Thoracic aorta (tissue), 2 donors: ENCODE results near the gene RXFP1. TPM values are rescaled to one million over a fixed set of nuclear protein-coding genes. Genes with fewer than 3 reads are reported as not detected.

Experiments
- ATAC-seq: fragments of 150-250 bp; one replicate; pipeline ENCODE4 v1.8.0; 2017; ENCODE audit warnings: low read depth; ENCODE audit not compliant: insufficient number of reproducible peaks, low FRiP score
- DNase-seq: peaks from one replicate; pipeline ENCODE4 v3.0.0-alpha.2; 2020; ENCODE audit warnings: low spot score
- H3K27ac ChIP-seq, 2 donors: fragments of 200-600 bp; sonication (generic); 1 replicate in 1 of 2; 2 replicates in 1 of 2; pipeline ENCODE4 v1.5.1; 2016; ENCODE audit warnings: mild to moderate bottlenecking in 2 of 2, moderate library complexity in 2 of 2
- H3K27me3 ChIP-seq: fragments of 200-600 bp; sonication (generic); replicated peaks from 2 replicates; pipeline ENCODE4 v1.6.0; 2016; ENCODE audit warnings: mild to moderate bottlenecking; ENCODE audit not compliant: insufficient read depth
- H3K36me3 ChIP-seq: fragments of 200-600 bp; sonication (generic); one replicate; pipeline ENCODE4 v1.5.1; 2016
- H3K4me1 ChIP-seq, 2 donors: fragments of 200-600 bp; sonication (generic); 1 replicate in 1 of 2; 2 replicates in 1 of 2; pipeline versions ENCODE4 v1.5.1 to v1.6.0; 2016; ENCODE audit warnings: low read depth in 2 of 2, mild to moderate bottlenecking in 1 of 2; ENCODE audit not compliant: control insufficient read depth in 1 of 2
- H3K4me3 ChIP-seq: fragments of 200-600 bp; sonication (generic); 2 replicates; pipeline ENCODE4 v1.5.1; 2016; ENCODE audit warnings: mild to moderate bottlenecking
- H3K9me3 ChIP-seq: fragments of 200-600 bp; sonication (generic); 2 replicates; pipeline ENCODE4 v1.5.1; 2016
- total RNA-seq, 2 donors: library from RNA; depleted of rRNA; stranded (reverse); fragments of >200 nt; gene quantifications; one replicate each; pipeline versions ENCODE4 v1.1.0 to v1.2.3, GENCODE V29; 2016
- TF ChIP-seq, protein P1 (sequence below): fragments of 200-600 bp; sonication (generic); IDR thresholded peaks from one replicate; pipeline ENCODE4 v1.5.1; 2019; ENCODE audit warnings: antibody characterized with exemption

The RXFP1 gene
- total RNA-seq, 2 donors from 2014 or later: 0.35 to 9.6 TPM

GRCh38 chr4:158527516-158527915 lies 5.8 kb downstream of the RXFP1 start:
- H3K4me1 ChIP-seq: peaks cover 0 to 12% of the 10 kb centered on the region in 2 donors
- no peaks in the 10 kb centered on the region for H3K36me3 ChIP-seq
- DNase-seq (no peak), ATAC-seq (no peak)
- H3K4me3 ChIP-seq: no peak overlapping the region
- H3K9me3 ChIP-seq: no peaks in the 10 kb centered on the region
- no peaks in the 10 kb centered on the region for H3K27me3 ChIP-seq
- TF ChIP-seq, protein P1, sequence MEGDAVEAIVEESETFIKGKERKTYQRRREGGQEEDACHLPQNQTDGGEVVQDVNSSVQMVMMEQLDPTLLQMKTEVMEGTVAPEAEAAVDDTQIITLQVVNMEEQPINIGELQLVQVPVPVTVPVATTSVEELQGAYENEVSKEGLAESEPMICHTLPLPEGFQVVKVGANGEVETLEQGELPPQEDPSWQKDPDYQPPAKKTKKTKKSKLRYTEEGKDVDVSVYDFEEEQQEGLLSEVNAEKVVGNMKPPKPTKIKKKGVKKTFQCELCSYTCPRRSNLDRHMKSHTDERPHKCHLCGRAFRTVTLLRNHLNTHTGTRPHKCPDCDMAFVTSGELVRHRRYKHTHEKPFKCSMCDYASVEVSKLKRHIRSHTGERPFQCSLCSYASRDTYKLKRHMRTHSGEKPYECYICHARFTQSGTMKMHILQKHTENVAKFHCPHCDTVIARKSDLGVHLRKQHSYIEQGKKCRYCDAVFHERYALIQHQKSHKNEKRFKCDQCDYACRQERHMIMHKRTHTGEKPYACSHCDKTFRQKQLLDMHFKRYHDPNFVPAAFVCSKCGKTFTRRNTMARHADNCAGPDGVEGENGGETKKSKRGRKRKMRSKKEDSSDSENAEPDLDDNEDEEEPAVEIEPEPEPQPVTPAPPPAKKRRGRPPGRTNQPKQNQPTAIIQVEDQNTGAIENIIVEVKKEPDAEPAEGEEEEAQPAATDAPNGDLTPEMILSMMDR: no peak
- H3K27ac ChIP-seq: no peak overlapping the region

DNA sequence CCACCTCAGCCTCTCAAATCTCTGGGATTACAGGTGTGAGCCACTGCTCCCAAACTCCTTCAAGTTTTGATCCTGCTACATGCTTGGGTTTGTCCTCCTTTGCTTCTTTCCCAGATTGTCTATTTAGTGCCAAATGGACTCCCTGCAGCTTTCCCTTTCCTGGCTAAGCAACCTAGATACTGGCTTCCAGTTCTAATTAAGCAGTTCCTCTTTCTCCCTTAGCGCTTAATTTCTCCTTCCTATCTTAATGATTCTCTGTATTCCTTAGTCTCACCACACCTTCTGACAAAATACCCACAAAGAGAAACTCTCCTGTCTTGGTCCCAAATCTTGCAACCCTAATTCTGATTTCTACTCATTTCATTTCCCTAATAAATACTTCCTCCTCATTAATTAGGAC lies 7.8 kb downstream of the RXFP1 start:
- TF ChIP-seq, protein P1: no peak
- Histone ChIP-seq H3K36me3 (no peaks in the 10 kb centered on the region), H3K4me1 (peaks cover 0 to 12% of the 10 kb centered on the region in 2 donors), H3K9me3 (no peaks in the 10 kb centered on the region), H3K27me3 (no peaks in the 10 kb centered on the region), H3K27ac (no peak overlapping the region), H3K4me3 (no peak overlapping the region)
- no peak for DNase-seq
- ATAC-seq: no peak

- Histone ChIP-seq H3K36me3 (no peaks in the 10 kb centered on the region), H3K27ac (no peak overlapping the region), H3K4me3 (no peak overlapping the region), H3K4me1 (peaks cover 0 to 12% of the 10 kb centered on the region in 2 donors), H3K9me3 (no peaks in the 10 kb centered on the region), H3K27me3 (no peaks in the 10 kb centered on the region)
- TF ChIP-seq, protein P1: no peak
- ATAC-seq: no peak
- DNase-seq: no peak
Observed at GRCh38 chr4:158530381-158530780, 8.7 kb downstream of the RXFP1 start.

DNA sequence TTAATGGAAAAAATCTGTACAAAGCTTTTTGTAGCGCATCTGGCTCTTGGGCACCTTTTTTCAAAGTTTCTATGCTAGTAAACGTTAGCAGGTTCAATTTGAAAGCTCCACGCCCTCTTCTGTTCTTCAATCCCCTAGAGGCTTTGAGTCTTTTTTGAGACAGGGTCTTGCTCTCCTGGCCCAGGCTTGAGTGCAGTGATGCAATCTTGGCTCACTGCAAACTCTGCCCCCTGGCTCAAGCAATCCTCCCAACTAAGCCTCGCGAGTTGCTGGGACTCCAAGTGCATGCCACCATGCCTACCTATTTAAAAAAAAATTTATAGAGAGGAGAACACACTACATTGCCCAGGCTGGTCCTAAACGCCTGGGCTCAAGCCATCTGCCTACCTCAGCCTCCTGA lies 9.2 kb downstream of the RXFP1 start:
- Histone ChIP-seq H3K4me1 (peaks cover 0 to 12% of the 10 kb centered on the region in 2 donors), H3K36me3 (no peaks in the 10 kb centered on the region), H3K9me3 (no peaks in the 10 kb centered on the region), H3K4me3 (no peak overlapping the region), H3K27me3 (no peaks in the 10 kb centered on the region), H3K27ac (no peak overlapping the region)
- DNase-seq (no peak), ATAC-seq (no peak)
- TF ChIP-seq, protein P1: no peak

DNA sequence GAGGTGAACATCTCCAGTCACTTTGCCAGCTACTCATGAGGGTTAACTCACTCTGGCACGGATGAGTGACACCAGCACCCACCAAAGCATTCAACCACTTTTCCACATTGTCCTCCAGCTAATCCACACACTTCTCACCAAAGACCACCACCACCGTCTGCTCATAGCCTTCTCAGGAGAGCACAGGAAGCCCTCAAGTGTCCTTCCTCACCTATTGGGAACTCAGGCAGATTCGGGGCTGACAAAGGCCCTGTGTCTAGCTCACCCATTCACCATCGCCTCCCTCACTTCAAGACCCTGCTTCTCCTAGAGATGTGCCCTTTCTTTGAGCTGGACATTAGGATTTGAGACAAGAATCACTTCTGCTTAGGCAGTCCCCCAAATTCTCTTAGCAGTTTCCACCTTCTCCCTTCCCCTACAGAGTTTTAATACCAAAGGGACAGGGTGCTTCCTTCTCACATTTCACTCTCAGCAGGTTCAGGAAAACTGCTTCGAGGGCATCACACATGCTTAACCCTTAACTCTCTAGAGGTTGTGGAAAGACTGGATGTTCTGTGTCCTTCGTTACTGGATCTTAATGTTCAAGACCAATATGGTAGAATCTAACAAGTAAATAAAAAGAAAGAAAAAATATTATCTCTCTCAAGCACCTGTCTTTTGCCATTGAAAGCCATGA lies 11.0 kb downstream of the RXFP1 start:
- no peaks in the 10 kb centered on the region for H3K9me3 ChIP-seq
- no peaks in the 10 kb centered on the region for H3K36me3 ChIP-seq
- H3K4me3 ChIP-seq: no peak overlapping the region
- DNase-seq (no peak), ATAC-seq (no peak)
- TF ChIP-seq, protein P1: no peak
- no peak overlapping the region for H3K27ac ChIP-seq
- H3K4me1 ChIP-seq: peaks cover 0 to 12% of the 10 kb centered on the region in 2 donors
- H3K27me3 ChIP-seq: no peaks in the 10 kb centered on the region
